HepG2 (cell line): Measurements from ENCODE around the gene PLA2G2A. TPM values are rescaled to one million over a fixed set of nuclear protein-coding genes. Genes with fewer than 3 reads are reported as not detected.
A peak's percentile ranks its signal among the peaks of the same experiment; 100 is the strongest.

Source experiments
- CREB1 ChIP-seq, 2 experiments: fragments of 450-650 bp in 1 of 2; IDR thresholded peaks; 2 replicates each; pipeline ENCODE4 v1.6.1; 2016 to 2017; ENCODE audit warnings: control low read depth in 1 of 2, mild to moderate bottlenecking in 1 of 2, missing compliant biosample characterization in 1 of 2, missing genetic modification characterization in 1 of 2
- E2F1 ChIP-seq: sonication (generic); formaldehyde crosslinking; IDR thresholded peaks from 2 replicates; pipeline ENCODE4 v1.5.0; 2020; ENCODE audit warnings: missing genetic modification reagents
- GZF1 ChIP-seq: sonication (generic); formaldehyde crosslinking; IDR thresholded peaks from 2 replicates; pipeline ENCODE4 v1.5.1; 2020; ENCODE audit warnings: mild to moderate bottlenecking, missing genetic modification reagents
- HNRNPUL1 ChIP-seq: fragments of 200-400 bp; formaldehyde crosslinking; IDR thresholded peaks from 2 replicates; pipeline ENCODE4 v1.6.1; 2017; ENCODE audit warnings: low read depth, mild to moderate bottlenecking, low read length, moderate library complexity
- NKX3-1 ChIP-seq: sonication (generic); formaldehyde crosslinking; IDR thresholded peaks from 2 replicates; pipeline ENCODE4 v1.5.0; 2020; ENCODE audit warnings: missing genetic modification reagents
- NRL ChIP-seq: sonication (generic); formaldehyde crosslinking; IDR thresholded peaks from 2 replicates; pipeline ENCODE4 v1.5.0; 2020; ENCODE audit warnings: missing genetic modification reagents, mild to moderate bottlenecking, moderate library complexity, borderline replicate concordance
- PAX8 ChIP-seq: sonication (generic); formaldehyde crosslinking; IDR thresholded peaks from 2 replicates; pipeline ENCODE4 v1.8.0; 2022; ENCODE audit warnings: mild to moderate bottlenecking, missing genetic modification reagents, borderline replicate concordance
- REPIN1 ChIP-seq: sonication (generic); formaldehyde crosslinking; IDR thresholded peaks from 2 replicates; pipeline ENCODE4 v1.8.0; 2022; ENCODE audit warnings: missing genetic modification reagents, low read depth, mild to moderate bottlenecking, borderline replicate concordance
- SOX6 ChIP-seq, 2 experiments: fragments of 450-650 bp in 1 of 2; sonication (generic) in 1 of 2; formaldehyde crosslinking in 1 of 2; IDR thresholded peaks; 2 replicates each; pipeline versions ENCODE4 v1.4.0 to v1.6.1; 2017 to 2020; ENCODE audit warnings: antibody characterized with exemption in 1 of 2, mild to moderate bottlenecking in 1 of 2, missing genetic modification reagents in 1 of 2
- SP5 ChIP-seq: IDR thresholded peaks from 2 replicates; pipeline ENCODE4 v1.6.1; 2016; ENCODE audit warnings: low read depth, borderline replicate concordance
- WIZ ChIP-seq: sonication (generic); formaldehyde crosslinking; IDR thresholded peaks from 2 replicates; pipeline ENCODE4 v1.5.1; 2020; ENCODE audit warnings: mild to moderate bottlenecking, missing genetic modification reagents
- ZNF331 ChIP-seq: sonication (generic); formaldehyde crosslinking; IDR thresholded peaks from 2 replicates; pipeline ENCODE4 v1.4.0; 2020; ENCODE audit warnings: missing genetic modification reagents
- ZNF652 ChIP-seq: IDR thresholded peaks from 2 replicates; pipeline ENCODE4 v1.6.1; 2016; ENCODE audit warnings: low read depth, borderline replicate concordance
- ZNF710 ChIP-seq: sonication (generic); formaldehyde crosslinking; IDR thresholded peaks from 2 replicates; pipeline ENCODE4 v1.5.0; 2020; ENCODE audit warnings: mild to moderate bottlenecking, missing genetic modification reagents, borderline replicate concordance
- ZNF883 ChIP-seq: sonication (generic); formaldehyde crosslinking; IDR thresholded peaks from 2 replicates; pipeline ENCODE4 v1.5.1; 2020; ENCODE audit warnings: mild to moderate bottlenecking, missing genetic modification reagents; ENCODE audit errors: not compliant biosample characterization
- polyA plus RNA-seq, 8 experiments: library from polyadenylated mRNA; depleted of rRNA in 3 of 8; stranded (reverse) in 7 of 8; unstranded in 1 of 8; fragments of >200 nt; fragmentation: Illumina TruSeq in 4 of 8; extraction: Trizol in 4 of 8; gene quantifications; 2 replicates each; pipeline versions ENCODE4 v1.2.1 to v1.2.3, GENCODE V29; 2011 to 2016; ENCODE audit warnings: low read depth in 4 of 8, missing spikeins in 1 of 8, mixed read lengths in 1 of 8; ENCODE audit not compliant: insufficient read depth in 1 of 8
- total RNA-seq, 5 experiments: library from RNA; depleted of rRNA; stranded (reverse); fragments of >200 nt; fragmentation: Illumina TruSeq; extraction: Trizol; gene quantifications; 2 replicates each; pipeline ENCODE4 v1.2.3, GENCODE V29; 2016; ENCODE audit warnings: low read depth in 1 of 5
- TF ChIP-seq, protein P1 (sequence below): sonication (generic); formaldehyde crosslinking; IDR thresholded peaks from 2 replicates; pipeline ENCODE4 v1.5.1; 2020; ENCODE audit warnings: mild to moderate bottlenecking, moderate library complexity, missing genetic modification reagents
- TF ChIP-seq, protein P2 (sequence below): sonication (generic); formaldehyde crosslinking; IDR thresholded peaks from 2 replicates; pipeline ENCODE4 v1.4.0; 2020; ENCODE audit warnings: missing genetic modification reagents, borderline replicate concordance
- TF ChIP-seq, protein P3 (sequence below): conservative IDR thresholded peaks from 2 replicates; pipeline ENCODE4 v1.6.1; 2018; ENCODE audit warnings: missing genetic modification reagents
- TF ChIP-seq, protein P4 (sequence below): IDR thresholded peaks from 2 replicates; pipeline ENCODE4 v1.6.1; 2016; ENCODE audit warnings: control low read depth

The PLA2G2A gene
- total and polyA plus RNA-seq, 2 of the 13 experiments (the other 11 are each of a cell fraction or from before 2014, with no cell fraction given), result 0.35 to 30.3 TPM

- no peak for TF ChIP-seq GZF1
- TF ChIP-seq, protein P1, sequence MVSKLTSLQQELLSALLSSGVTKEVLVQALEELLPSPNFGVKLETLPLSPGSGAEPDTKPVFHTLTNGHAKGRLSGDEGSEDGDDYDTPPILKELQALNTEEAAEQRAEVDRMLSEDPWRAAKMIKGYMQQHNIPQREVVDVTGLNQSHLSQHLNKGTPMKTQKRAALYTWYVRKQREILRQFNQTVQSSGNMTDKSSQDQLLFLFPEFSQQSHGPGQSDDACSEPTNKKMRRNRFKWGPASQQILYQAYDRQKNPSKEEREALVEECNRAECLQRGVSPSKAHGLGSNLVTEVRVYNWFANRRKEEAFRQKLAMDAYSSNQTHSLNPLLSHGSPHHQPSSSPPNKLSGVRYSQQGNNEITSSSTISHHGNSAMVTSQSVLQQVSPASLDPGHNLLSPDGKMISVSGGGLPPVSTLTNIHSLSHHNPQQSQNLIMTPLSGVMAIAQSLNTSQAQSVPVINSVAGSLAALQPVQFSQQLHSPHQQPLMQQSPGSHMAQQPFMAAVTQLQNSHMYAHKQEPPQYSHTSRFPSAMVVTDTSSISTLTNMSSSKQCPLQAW (CRISPR knock-in tag), result peak; percentile 75
- no peak for TF ChIP-seq NRL (CRISPR knock-in tag)
- TF ChIP-seq, protein P2, sequence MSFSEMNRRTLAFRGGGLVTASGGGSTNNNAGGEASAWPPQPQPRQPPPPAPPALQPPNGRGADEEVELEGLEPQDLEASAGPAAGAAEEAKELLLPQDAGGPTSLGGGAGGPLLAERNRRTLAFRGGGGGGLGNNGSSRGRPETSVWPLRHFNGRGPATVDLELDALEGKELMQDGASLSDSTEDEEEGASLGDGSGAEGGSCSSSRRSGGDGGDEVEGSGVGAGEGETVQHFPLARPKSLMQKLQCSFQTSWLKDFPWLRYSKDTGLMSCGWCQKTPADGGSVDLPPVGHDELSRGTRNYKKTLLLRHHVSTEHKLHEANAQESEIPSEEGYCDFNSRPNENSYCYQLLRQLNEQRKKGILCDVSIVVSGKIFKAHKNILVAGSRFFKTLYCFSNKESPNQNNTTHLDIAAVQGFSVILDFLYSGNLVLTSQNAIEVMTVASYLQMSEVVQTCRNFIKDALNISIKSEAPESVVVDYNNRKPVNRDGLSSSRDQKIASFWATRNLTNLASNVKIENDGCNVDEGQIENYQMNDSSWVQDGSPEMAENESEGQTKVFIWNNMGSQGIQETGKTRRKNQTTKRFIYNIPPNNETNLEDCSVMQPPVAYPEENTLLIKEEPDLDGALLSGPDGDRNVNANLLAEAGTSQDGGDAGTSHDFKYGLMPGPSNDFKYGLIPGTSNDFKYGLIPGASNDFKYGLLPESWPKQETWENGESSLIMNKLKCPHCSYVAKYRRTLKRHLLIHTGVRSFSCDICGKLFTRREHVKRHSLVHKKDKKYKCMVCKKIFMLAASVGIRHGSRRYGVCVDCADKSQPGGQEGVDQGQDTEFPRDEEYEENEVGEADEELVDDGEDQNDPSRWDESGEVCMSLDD (CRISPR knock-in tag), result no peak
- TF ChIP-seq PAX8 (CRISPR knock-in tag), result no peak
- no peak for TF ChIP-seq NKX3-1 (CRISPR knock-in tag)
- TF ChIP-seq ZNF710, result no peak
- TF ChIP-seq WIZ (CRISPR knock-in tag), result no peak
- TF ChIP-seq, protein P3, sequence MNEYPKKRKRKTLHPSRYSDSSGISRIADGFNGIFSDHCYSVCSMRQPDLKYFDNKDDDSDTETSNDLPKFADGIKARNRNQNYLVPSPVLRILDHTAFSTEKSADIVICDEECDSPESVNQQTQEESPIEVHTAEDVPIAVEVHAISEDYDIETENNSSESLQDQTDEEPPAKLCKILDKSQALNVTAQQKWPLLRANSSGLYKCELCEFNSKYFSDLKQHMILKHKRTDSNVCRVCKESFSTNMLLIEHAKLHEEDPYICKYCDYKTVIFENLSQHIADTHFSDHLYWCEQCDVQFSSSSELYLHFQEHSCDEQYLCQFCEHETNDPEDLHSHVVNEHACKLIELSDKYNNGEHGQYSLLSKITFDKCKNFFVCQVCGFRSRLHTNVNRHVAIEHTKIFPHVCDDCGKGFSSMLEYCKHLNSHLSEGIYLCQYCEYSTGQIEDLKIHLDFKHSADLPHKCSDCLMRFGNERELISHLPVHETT (CRISPR knock-in tag), result no peak
- TF ChIP-seq SOX6 (IDR thresholded peaks at IDR 0.05), result no peak
- TF ChIP-seq SOX6 (CRISPR knock-in tag; IDR thresholded peaks at IDR 0.05), result peak; percentile 87
- no peak for TF ChIP-seq CREB1 (IDR thresholded peaks at IDR 0.05)
- peak; percentile 62; the same call in 1 of the 2 replicates for TF ChIP-seq CREB1 (CRISPR knock-in tag; IDR thresholded peaks at IDR 0.05)
- TF ChIP-seq E2F1 (CRISPR knock-in tag), result no peak
- TF ChIP-seq REPIN1 (CRISPR knock-in tag), result peak; percentile 52; the same call in 1 of the 2 replicates
- no peak for TF ChIP-seq HNRNPUL1
- peak; percentile 51 for TF ChIP-seq ZNF331 (CRISPR knock-in tag)
- peak; percentile 90 for TF ChIP-seq ZNF652 (CRISPR knock-in tag)
- no peak for TF ChIP-seq SP5 (CRISPR knock-in tag)
- TF ChIP-seq, protein P4, sequence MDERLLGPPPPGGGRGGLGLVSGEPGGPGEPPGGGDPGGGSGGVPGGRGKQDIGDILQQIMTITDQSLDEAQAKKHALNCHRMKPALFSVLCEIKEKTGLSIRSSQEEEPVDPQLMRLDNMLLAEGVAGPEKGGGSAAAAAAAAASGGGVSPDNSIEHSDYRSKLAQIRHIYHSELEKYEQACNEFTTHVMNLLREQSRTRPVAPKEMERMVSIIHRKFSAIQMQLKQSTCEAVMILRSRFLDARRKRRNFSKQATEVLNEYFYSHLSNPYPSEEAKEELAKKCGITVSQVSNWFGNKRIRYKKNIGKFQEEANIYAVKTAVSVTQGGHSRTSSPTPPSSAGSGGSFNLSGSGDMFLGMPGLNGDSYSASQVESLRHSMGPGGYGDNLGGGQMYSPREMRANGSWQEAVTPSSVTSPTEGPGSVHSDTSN (CRISPR knock-in tag), result no peak
- no peak for TF ChIP-seq ZNF883 (CRISPR knock-in tag)
Measured at GRCh38 chr1:19974822-19975416, 4.5 kb downstream of the PLA2G2A start (continued).
